Aorta (tissue), 4 donors: ENCODE data around the gene AMY2A. TPM values are rescaled to one million over a fixed set of nuclear protein-coding genes. Genes with fewer than 3 reads are reported as not detected.

Source experiments
- polyA plus RNA-seq, 2 donors: library from polyadenylated mRNA; stranded (reverse); fragments of 200-250 nt; gene quantifications; one replicate each; pipeline ENCODE4 v1.2.3, GENCODE V29; 2013
- total RNA-seq, 2 donors: library from RNA; stranded (reverse); fragmentation: NEBNext Ultra II Directional; extraction: Animal tissue kit (Norgen Biotek cat#: 25700); gene quantifications; one replicate each; pipeline ENCODE4 v1.2.1, GENCODE V29; 2021
- donor health status: healthy with polysubstance abuse.
- donor health status: Bipolar disorder and iron deficiency.
- donor health status: DM: no; HTN: no; CAD: no.
- donor health status: DM: yes; HTN: yes; CAD: no.

AMY2A gene
- total and polyA plus RNA-seq, 4 donors = 0.08 to 4.2 (median 1.7) TPM

Other genes starting within 250 kb of the AMY2A start
- gene RNPC3, start 91.7 kb upstream of the AMY2A start, total RNA-seq = 10 to 100 TPM; 19.5 to 40.4 TPM
- gene RNPC3, start 91.7 kb upstream of the AMY2A start, polyA plus RNA-seq = 10 to 100 TPM in 1 of 2 donors, 1 to 10 TPM in 1; 7.3 to 35.5 TPM
- gene AMY2B, start 45.8 kb upstream of the AMY2A start, total RNA-seq = 10 to 100 TPM; 16.7 to 27.3 TPM
- gene AMY2B, start 45.8 kb upstream of the AMY2A start, polyA plus RNA-seq = 10 to 100 TPM in 1 of 2 donors, 1 to 10 TPM in 1; 3.5 to 41.1 TPM
- gene AMY1A, start 38.3 kb downstream of the AMY2A start, total RNA-seq = not detected
- not detected for gene AMY1A, start 38.3 kb downstream of the AMY2A start, polyA plus RNA-seq
- not detected for gene AMY1B, start 78.8 kb downstream of the AMY2A start, total RNA-seq
- not detected for gene AMY1B, start 78.8 kb downstream of the AMY2A start, polyA plus RNA-seq
- gene AMY1C, start 132.5 kb downstream of the AMY2A start, total RNA-seq = not detected
- gene AMY1C, start 132.5 kb downstream of the AMY2A start, polyA plus RNA-seq = not detected